Naive B cell (primary cell): Measurements from ENCODE around the gene SLC19A1. TPM values are rescaled to one million over a fixed set of nuclear protein-coding genes. Genes with fewer than 3 reads are reported as not detected.

Experiments used
- ATAC-seq, 2 donors: fragments of 150-1000 bp; cut with Tn5 transposase; 2 replicates each; pipeline ENCODE4 v1.10.0; 2021; ENCODE audit warnings: low read depth in 2 of 2, mild to moderate bottlenecking in 2 of 2, moderate library complexity in 2 of 2
- DNase-seq: peaks from one replicate; pipeline ENCODE4 v3.0.0; 2022
- H3K27ac Mint-ChIP-seq, 6 donors: one replicate each; pipeline ENCODE4 v1.8.0; 2020 to 2022; ENCODE audit warnings: mild to moderate bottlenecking in 6 of 6, mixed read lengths in 6 of 6, moderate library complexity in 5 of 6, inconsistent platforms in 2 of 6
- H3K27me3 Mint-ChIP-seq, 3 donors: one replicate each; pipeline ENCODE4 v1.8.0; 2021 to 2022; ENCODE audit warnings: mixed read lengths in 3 of 3, mild to moderate bottlenecking in 1 of 3
- H3K36me3 Mint-ChIP-seq, 2 donors: one replicate each; pipeline ENCODE4 v1.8.0; 2020 to 2022; ENCODE audit warnings: mixed read lengths in 2 of 2, inconsistent platforms in 1 of 2, mild to moderate bottlenecking in 1 of 2
- H3K4me1 Mint-ChIP-seq, 3 donors: one replicate each; pipeline ENCODE4 v1.8.0; 2020 to 2022; ENCODE audit warnings: mixed read lengths in 3 of 3, inconsistent platforms in 1 of 3, mild to moderate bottlenecking in 1 of 3, moderate library complexity in 1 of 3
- H3K4me3 Mint-ChIP-seq, 8 donors: one replicate each; pipeline ENCODE4 v1.8.0; 2020 to 2022; ENCODE audit warnings: mild to moderate bottlenecking in 8 of 8, mixed read lengths in 8 of 8, moderate library complexity in 8 of 8, inconsistent platforms in 2 of 8
- H3K9me3 Mint-ChIP-seq, 7 donors: one replicate each; pipeline ENCODE4 v1.8.0; 2020 to 2022; ENCODE audit warnings: mixed read lengths in 7 of 7, mild to moderate bottlenecking in 5 of 7, inconsistent platforms in 2 of 7, moderate library complexity in 1 of 7
- polyA plus RNA-seq, 6 donors: library from polyadenylated mRNA; unstranded; fragments of 300-500 nt; fragmentation: Illumina TruSeq; gene quantifications; one replicate each; pipeline ENCODE4 v1.2.3, GENCODE V29; 2021; ENCODE audit warnings: low read depth in 6 of 6

Gene SLC19A1
- polyA plus RNA-seq, 6 donors from 2014 or later = 2.9 to 20.0 (median 4.3) TPM

DNA sequence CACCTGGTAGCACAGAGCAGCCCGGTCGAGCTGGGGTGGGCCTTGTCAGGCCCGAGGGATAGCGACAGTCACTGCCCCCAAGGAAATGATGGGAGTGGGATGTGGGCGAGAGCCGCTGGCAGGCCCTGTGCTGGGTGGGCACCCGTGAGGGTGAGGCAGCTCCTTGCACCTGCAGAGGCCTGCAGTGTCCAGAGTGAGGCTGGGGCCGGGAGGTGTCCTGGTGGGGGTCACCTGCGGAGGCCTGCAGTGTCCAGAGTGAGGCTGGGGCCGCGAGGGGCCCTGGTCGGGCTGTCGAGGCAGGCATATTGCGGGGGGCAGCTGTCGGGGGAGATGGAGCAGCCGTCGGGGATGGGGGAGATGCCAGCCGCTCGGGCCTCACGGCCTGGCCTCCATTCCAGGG lies 49.5 kb downstream of the SLC19A1 start:
- ATAC-seq (no peak), DNase-seq (no peak)
- H3K27ac Mint-ChIP-seq = no peak overlapping the region
- no peaks in the 10 kb centered on the region for H3K4me1 Mint-ChIP-seq
- no peaks in the 10 kb centered on the region for H3K27me3 Mint-ChIP-seq
- H3K36me3 Mint-ChIP-seq = no peaks in the 10 kb centered on the region
- no peaks in the 10 kb centered on the region for H3K9me3 Mint-ChIP-seq
- H3K4me3 Mint-ChIP-seq = peak overlapping the region in 1 of 8 donors; percentile 71

DNA sequence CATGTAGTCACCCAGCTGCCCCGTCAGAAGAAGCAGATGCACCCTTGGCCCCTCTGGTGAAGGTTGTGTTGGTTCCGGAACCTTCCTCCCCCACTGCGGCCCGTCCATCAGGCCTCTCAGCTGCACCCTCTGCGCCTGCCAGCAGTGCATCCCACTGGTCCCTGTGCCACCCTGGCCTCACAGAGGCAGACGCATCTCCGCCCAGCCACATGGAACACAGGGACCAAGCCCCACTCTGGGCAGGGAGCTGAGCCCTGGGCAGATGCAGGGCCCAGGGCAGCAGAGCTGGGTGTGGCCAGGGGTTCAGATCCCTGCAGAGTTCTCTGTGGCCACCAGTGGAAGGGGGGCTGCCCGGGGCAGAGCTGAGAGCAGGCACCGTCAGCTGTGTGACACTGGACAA lies 50.6 kb downstream of the SLC19A1 start:
- Mint-ChIP-seq H3K4me1 (no peaks in the 10 kb centered on the region), H3K27me3 (no peaks in the 10 kb centered on the region), H3K9me3 (no peaks in the 10 kb centered on the region), H3K36me3 (no peaks in the 10 kb centered on the region), H3K4me3 (no peak overlapping the region), H3K27ac (no peak overlapping the region)
- ATAC-seq (no peak), DNase-seq (no peak)

DNA sequence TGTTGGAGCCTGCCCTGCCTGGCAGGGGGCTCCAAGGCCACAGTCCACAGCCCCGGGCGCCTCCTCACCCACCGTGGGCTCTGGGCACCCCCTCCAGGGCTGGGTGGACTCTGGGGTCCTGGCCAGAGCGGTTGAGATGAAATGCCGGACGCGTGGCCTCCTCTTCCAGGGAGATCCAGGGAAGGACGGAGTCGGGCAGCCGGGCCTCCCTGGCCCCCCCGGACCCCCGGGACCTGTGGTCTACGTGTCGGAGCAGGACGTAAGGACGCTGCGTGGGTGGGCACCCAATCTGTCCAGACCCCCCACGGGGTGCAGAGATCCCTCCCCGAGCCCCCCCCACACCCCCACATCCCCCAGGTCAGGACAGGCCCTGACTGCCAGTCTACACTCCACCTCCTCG lies 51.2 kb downstream of the SLC19A1 start:
- Mint-ChIP-seq H3K9me3 (no peaks in the 10 kb centered on the region), H3K27ac (no peak overlapping the region), H3K36me3 (no peaks in the 10 kb centered on the region), H3K4me1 (no peaks in the 10 kb centered on the region), H3K4me3 (no peak overlapping the region), H3K27me3 (no peaks in the 10 kb centered on the region)
- DNase-seq (no peak), ATAC-seq (no peak)

DNA sequence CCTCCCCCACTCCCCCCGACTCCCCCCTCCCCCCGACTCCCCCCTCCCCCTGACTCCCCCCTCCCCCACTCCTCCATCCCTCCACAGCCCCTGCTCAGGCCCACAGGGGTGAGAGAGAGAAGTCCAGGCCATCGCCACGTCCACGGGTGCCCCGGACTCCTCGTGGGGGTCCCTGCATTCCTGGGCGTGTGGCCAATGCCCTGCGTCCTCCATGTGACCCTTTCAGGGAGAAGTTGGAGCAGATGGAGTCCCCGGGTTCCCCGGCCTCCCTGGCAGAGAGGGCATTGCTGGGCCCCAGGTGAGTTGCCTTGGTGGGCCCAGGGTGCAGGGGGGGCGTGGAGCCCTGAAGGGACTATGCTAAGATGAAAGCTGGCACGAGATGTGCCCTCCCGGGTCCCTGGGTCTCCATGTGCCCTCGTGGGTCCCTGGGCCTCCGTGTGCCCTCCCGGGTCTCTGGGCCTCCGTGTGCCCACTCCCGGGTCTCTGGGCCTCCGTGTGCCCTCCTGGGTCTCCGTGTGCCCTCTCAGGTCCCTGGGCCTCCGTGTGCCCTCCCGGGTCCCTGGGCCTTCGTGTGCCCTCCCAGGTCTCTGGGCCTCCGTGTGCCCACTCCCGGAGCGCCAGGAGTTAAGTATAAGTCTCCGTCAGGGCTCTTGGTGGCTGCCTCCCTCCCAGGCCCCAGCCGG lies 52.0 kb downstream of the SLC19A1 start:
- no peaks in the 10 kb centered on the region for H3K9me3 Mint-ChIP-seq
- ATAC-seq (no peak), DNase-seq (no peak)
- no peaks in the 10 kb centered on the region for H3K36me3 Mint-ChIP-seq
- no peak overlapping the region for H3K27ac Mint-ChIP-seq
- H3K27me3 Mint-ChIP-seq = no peaks in the 10 kb centered on the region
- no peaks in the 10 kb centered on the region for H3K4me1 Mint-ChIP-seq
- no peak overlapping the region for H3K4me3 Mint-ChIP-seq

DNA sequence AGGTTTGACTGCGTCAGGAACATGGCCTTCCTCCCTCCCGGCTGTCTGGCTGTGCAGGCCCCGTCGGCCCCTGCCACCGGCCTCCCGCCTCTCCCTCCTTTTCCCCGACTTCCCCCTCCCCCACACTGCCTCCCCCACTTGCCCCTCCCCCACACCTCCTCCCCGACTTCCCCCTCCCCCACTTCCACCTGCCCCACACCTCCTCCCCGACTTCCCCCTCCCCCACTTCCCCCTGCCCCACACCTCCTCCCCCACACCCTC lies 52.6 kb downstream of the SLC19A1 start:
- no peaks in the 10 kb centered on the region for H3K4me1 Mint-ChIP-seq
- no peaks in the 10 kb centered on the region for H3K36me3 Mint-ChIP-seq
- ATAC-seq = no peak
- no peak overlapping the region for H3K27ac Mint-ChIP-seq
- DNase-seq = no peak
- no peaks in the 10 kb centered on the region for H3K27me3 Mint-ChIP-seq
- no peaks in the 10 kb centered on the region for H3K9me3 Mint-ChIP-seq
- H3K4me3 Mint-ChIP-seq = no peak overlapping the region

DNA sequence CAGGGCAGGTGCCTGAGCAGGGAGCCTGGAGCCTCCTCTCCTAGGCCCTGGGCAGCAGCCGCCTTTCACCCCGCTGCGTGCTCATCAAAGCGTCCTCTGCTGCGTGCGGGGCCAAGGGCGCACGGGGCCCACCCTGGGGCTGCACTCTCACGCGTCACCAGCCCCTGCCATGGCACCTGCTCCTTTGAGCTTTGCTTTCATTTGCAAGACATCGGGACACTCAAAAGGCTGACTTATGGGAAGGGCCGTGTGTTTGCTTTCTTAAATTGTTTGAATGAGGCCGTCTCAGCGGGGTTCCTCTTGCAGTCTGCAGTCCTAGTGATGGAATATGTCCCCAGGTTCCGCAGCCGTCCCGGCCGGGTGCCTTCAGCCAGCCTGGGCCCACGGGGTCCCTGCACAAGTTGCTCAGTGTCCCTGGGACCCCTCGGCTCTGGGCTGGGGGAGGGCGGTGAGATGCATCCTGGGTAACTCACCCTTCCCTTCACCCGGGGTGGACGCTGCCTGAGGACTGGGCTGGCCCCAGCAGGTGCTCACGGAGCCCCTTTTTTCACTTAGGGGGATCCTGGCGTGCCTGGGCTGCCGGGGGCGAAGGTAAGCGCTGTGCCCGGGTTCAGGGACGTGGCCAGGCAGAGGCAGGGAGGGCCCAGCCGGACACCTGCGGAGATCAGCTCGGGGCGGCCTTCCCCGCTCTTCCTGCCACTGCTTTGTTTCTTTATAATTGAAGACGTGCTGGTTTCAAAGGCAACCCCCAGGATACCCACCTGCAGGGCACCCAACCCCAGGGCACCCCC lies 53.1 kb downstream of the SLC19A1 start:
- ATAC-seq = no peak
- H3K36me3 Mint-ChIP-seq = no peaks in the 10 kb centered on the region
- no peak for DNase-seq
- no peak overlapping the region for H3K4me3 Mint-ChIP-seq
- peaks cover 2 to 5% (median 3%) of the 10 kb centered on the region in 3 donors for H3K4me1 Mint-ChIP-seq
- H3K9me3 Mint-ChIP-seq = peaks cover 0 to 3% (median 0%) of the 10 kb centered on the region in 7 donors
- H3K27ac Mint-ChIP-seq = no peak overlapping the region
- no peaks in the 10 kb centered on the region for H3K27me3 Mint-ChIP-seq

DNA sequence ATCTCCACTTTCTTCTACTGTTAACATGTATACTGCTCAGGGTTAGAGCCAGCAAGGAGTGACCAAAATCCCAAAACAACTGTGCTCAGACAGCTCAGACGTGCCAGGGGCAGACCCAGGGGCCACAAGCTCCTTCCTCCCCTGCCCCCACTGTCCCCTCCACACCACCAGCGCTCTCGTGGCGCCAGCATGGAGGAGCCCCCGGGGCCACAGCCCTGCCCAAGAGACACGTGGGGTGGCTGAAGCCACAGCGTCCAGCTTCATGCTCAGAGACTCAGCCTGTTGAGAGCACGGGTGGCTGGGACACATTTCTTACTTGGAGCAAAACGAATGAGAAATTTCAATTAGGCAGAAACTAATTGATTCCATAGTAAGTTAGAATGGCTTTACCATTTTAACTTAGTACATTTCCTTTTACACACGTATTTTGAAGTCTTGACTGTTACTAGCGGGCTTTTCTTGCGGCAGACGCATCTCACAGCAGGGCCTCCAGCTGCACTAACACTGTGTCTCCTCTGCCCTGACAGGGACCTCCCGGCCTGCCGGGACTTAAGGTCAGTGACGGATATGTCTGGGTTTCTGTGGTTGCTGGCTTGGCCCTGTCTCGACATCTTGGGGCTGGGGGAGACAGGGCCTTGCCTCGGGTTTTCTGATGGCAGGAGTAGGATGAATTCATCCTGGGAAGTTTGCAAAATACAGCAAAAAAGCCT lies 54.2 kb downstream of the SLC19A1 start:
- Mint-ChIP-seq H3K4me3 (no peak overlapping the region), H3K4me1 (peaks cover 11 to 13% (median 11%) of the 10 kb centered on the region in 3 donors), H3K27ac (no peak overlapping the region), H3K36me3 (no peaks in the 10 kb centered on the region), H3K27me3 (no peaks in the 10 kb centered on the region), H3K9me3 (peaks cover 0 to 5% (median 0%) of the 10 kb centered on the region in 7 donors)
- DNase-seq = no peak
- ATAC-seq = no peak

DNA sequence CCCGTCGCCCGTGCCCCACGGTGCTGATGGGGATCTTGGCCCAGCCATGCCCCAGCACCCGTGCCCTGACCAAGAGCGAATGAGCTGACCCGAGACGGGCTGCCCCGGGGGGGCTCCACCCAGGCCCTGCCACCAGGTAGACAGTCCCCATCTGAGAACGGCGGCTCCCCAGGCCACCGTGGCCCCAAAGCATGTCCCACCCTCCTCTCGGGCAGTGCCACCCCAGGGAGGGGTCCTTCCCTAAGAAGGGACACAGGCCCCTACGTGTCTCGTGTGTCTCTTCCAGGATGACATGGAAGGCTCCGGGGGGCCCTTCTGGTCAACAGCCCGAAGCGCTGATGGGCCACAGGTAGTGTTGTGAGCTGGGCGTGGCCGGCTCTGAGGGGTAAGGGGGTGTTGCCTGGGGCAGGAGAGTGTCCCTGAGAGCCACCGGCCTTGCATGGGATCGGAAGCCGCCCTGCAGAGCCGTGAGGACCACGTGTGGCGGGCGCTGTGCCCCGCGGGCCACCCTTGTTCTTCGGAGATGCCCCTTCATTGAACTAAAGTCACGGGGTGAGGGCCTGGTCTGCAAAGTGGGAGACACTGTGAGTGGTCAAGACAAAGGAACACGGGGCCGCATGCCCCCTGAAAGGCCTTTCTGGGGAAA lies 55.0 kb downstream of the SLC19A1 start:
- H3K27ac Mint-ChIP-seq = no peak overlapping the region
- peak overlapping the region in 1 of 8 donors; percentile 56 for H3K4me3 Mint-ChIP-seq
- no peak for ATAC-seq

DNA sequence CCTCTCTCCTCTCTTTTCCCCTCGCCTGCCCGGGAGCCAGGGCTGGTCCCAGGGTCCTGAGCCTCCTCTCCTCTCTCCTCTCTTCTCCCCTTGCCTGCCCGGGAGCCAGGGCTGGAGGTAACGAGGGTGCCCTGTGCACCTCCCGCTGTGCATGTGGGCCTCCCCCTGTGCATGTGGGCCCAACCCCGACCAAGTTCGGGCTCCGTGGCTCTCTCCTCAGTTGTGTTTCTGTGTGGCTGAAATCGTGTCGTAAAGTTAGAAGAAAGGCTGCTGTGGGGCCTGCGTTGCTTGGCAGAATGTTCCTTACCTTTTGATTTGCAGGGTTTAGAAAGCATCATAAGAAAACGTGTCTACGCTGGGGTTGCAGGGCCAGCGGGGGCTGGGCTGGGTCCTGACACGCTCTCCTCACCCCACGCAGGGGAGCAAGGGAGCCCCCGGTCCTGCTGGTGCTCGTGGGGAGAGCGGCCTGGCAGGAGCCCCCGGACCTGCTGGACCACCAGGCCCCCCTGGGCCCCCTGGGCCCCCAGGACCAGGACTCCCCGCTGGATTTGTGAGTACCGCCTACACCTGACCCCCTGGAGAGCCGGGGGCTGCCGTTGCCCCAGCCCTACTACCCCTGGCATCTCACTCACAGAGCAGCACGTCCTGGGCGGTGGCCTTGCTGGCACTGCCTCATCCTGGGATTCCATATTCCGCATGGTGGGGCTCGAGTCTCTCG lies 55.6 kb downstream of the SLC19A1 start:
- no peaks in the 10 kb centered on the region for H3K36me3 Mint-ChIP-seq
- peaks cover 15 to 19% (median 18%) of the 10 kb centered on the region in 3 donors for H3K4me1 Mint-ChIP-seq
- ATAC-seq (no peak), DNase-seq (no peak)
- peaks cover 0 to 5% (median 0%) of the 10 kb centered on the region in 7 donors for H3K9me3 Mint-ChIP-seq
- peak overlapping the region in 1 of 8 donors; percentile 56 for H3K4me3 Mint-ChIP-seq
- peak overlapping the region in 2 of 6 donors; percentile 44 to 62 for H3K27ac Mint-ChIP-seq
- no peaks in the 10 kb centered on the region for H3K27me3 Mint-ChIP-seq

More for the DNA sequence above, 55.0 kb downstream of the SLC19A1 start:
- Mint-ChIP-seq H3K4me1 (peaks cover 15 to 19% (median 18%) of the 10 kb centered on the region in 3 donors), H3K36me3 (no peaks in the 10 kb centered on the region), H3K27me3 (no peaks in the 10 kb centered on the region), H3K9me3 (peaks cover 0 to 5% (median 0%) of the 10 kb centered on the region in 7 donors)
- DNase-seq = no peak

DNA sequence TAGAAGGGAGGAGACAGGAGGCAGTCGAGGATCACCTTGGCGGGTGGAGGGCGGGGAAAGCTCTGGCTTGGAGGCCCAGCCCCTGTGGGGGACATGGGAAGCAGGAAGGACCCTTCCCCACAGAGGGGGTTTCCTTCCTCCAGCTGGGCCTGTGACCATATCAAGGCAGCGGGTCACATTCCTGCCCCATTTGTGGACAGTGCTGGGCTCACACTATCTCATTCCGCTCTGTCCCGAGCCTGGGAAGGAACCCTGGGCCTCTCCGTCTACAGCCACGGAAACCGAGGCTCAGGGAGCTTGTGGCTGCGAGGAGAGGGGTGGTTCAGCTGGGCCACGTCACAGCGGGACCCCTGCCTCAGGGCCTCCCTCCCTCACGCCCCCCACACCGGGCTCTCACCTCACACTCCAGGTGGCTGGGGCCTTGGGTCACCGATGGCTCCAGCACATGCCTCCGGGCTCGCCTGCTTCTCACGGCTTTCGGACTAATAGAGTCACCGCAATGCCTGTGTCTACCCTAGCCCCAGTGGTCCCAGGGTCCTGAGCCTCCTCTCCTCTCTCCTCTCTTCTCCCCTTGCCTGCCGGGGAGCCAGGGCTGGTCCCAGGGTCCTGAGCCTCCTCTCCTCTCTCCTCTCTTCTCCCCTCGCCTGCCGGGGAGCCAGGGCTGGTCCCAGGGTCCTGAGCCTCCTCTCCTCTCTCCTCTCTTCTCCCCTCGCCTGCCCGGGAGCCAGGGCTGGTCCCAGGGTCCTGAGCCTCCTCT lies 56.4 kb downstream of the SLC19A1 start:
- peaks cover 0 to 5% (median 0%) of the 10 kb centered on the region in 7 donors for H3K9me3 Mint-ChIP-seq
- no peak overlapping the region for H3K27ac Mint-ChIP-seq
- ATAC-seq (no peak), DNase-seq (no peak)
- no peak overlapping the region for H3K4me3 Mint-ChIP-seq
- H3K27me3 Mint-ChIP-seq = no peaks in the 10 kb centered on the region
- H3K36me3 Mint-ChIP-seq = no peaks in the 10 kb centered on the region
- H3K4me1 Mint-ChIP-seq = peaks cover 15 to 19% (median 18%) of the 10 kb centered on the region in 3 donors

DNA sequence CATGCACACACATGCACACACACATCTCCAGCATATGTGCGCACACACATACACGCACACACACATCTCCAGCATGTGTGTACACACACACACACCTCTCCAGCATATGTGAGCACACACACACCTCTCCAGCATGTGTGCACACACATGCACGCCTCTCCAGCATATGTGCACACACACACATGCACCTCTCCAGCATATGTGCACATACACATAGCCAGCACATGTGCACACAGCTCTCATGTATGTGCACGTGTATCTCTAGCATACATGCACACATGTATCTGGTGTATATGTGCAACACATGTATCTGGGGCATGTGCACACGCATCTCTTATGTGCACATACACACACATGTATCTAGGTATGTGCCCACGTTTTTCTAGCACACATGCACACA lies 57.9 kb downstream of the SLC19A1 start:
- DNase-seq (no peak), ATAC-seq (no peak)
- no peaks in the 10 kb centered on the region for H3K36me3 Mint-ChIP-seq
- H3K27me3 Mint-ChIP-seq = no peaks in the 10 kb centered on the region
- peak overlapping the region; percentile 16 to 74 (median 68) for H3K4me3 Mint-ChIP-seq
- peaks cover 17 to 22% (median 20%) of the 10 kb centered on the region in 3 donors for H3K4me1 Mint-ChIP-seq
- H3K9me3 Mint-ChIP-seq = peaks cover 0 to 5% (median 0%) of the 10 kb centered on the region in 7 donors
- peak overlapping the region in 3 of 6 donors; percentile 36 to 80 (median 78) for H3K27ac Mint-ChIP-seq
